ENCODE results near the gene ALDH1A1. TPM values are rescaled to one million over a fixed set of nuclear protein-coding genes. Genes with fewer than 3 reads are reported as not detected.

The ALDH1A1 gene
- total and polyA plus RNA-seq, 2 donors (not counting 3 experiments of a cell fraction or from before 2014, with no cell fraction given): 91.1 to 287 TPM

- Histone ChIP-seq H3K4me2 (ENCODE audit: insufficient read depth, low read length) (no peak overlapping the region), H3K4me1 (ENCODE audit: control insufficient read depth, extremely low read depth, insufficient read depth, low read length) (no peaks in the 10 kb centered on the region), H3K27ac (ENCODE audit: insufficient read depth, low read depth, low read length) (no peak overlapping the region), H4K20me1 (replicated peaks; ENCODE audit: control insufficient read depth, extremely low read depth, insufficient read depth, low read length) (no peaks in the 10 kb centered on the region), H3K9ac (replicated peaks; ENCODE audit: extremely low read depth, insufficient read depth, low read length) (no peak overlapping the region), H3K79me2 (ENCODE audit: control insufficient read depth, insufficient read depth, low read length) (no peaks in the 10 kb centered on the region), H3K36me3 (ENCODE audit: control insufficient read depth in 2 of 2, extremely low read depth in 1 of 2, insufficient read depth in 2 of 2, low read length in 2 of 2) (no peaks in the 10 kb centered on the region), H2AFZ (ENCODE audit: low read depth, low read length) (no peak overlapping the region), H3K9me3 (replicated peaks; ENCODE audit: control insufficient read depth, insufficient read depth, low read length) (no peaks in the 10 kb centered on the region), H3K27me3 (ENCODE audit: control insufficient read depth in 2 of 2, insufficient read depth in 2 of 2, low read length in 2 of 2) (no peaks in the 10 kb centered on the region), H3K9me1 (replicated peaks; ENCODE audit: control insufficient read depth, extremely low read depth, insufficient read depth, low read length) (no peaks in the 10 kb centered on the region), H3K4me3 (replicated peaks in 1 of 3; ENCODE audit: insufficient read depth in 1 of 3, low read depth in 1 of 3, low read length in 3 of 3) (no peak overlapping the region)
- dilution Hi-C loops (cut with MboI; ENCODE audit: extremely low pct_ligation_motif_present, low sequenced_read_pairs) (no loop called here), intact Hi-C loops (cut with micrococcal nuclease) (no loop called here)
- DNase-seq (ENCODE audit: low read depth, low spot score) (no peak), FAIRE-seq (no peak)
- CTCF ChIA-PET: interaction anchor here (1.6 to 1.7 kb wide), 2 partner anchors 8 to 64 kb away, joined by 3 to 5 read pairs; no protein-coding TSS in a partner anchor
- TF ChIP-seq GATA2 (IDR thresholded peaks at IDR 0.05; ENCODE audit: insufficient read depth, insufficient read length, low read depth, low read length) (no peak), POLR2A (IDR thresholded peaks at IDR 0.05; ENCODE audit: low read depth, low read length) (no peak), FOS (IDR thresholded peaks at IDR 0.05; ENCODE audit: borderline replicate concordance, insufficient read depth, low read length) (no peak), MYC (IDR thresholded peaks at IDR 0.05; ENCODE audit: low read depth, low read length) (no peak)
- TF ChIP-seq, protein P1, sequence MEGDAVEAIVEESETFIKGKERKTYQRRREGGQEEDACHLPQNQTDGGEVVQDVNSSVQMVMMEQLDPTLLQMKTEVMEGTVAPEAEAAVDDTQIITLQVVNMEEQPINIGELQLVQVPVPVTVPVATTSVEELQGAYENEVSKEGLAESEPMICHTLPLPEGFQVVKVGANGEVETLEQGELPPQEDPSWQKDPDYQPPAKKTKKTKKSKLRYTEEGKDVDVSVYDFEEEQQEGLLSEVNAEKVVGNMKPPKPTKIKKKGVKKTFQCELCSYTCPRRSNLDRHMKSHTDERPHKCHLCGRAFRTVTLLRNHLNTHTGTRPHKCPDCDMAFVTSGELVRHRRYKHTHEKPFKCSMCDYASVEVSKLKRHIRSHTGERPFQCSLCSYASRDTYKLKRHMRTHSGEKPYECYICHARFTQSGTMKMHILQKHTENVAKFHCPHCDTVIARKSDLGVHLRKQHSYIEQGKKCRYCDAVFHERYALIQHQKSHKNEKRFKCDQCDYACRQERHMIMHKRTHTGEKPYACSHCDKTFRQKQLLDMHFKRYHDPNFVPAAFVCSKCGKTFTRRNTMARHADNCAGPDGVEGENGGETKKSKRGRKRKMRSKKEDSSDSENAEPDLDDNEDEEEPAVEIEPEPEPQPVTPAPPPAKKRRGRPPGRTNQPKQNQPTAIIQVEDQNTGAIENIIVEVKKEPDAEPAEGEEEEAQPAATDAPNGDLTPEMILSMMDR (IDR thresholded peaks at IDR 0.05; ENCODE audit: extremely low read depth in 1 of 2, insufficient read depth in 1 of 2, low read depth in 1 of 2, low read length in 2 of 2): no peak
- BruUV-seq (replicated peaks): no TSS peak
- POLR2A ChIA-PET: no interaction called here
Measured at GRCh38 chr9:72958485-72959281, 5.8 kb upstream of the ALDH1A1 start.
